Neural progenitor cell (in vitro differentiated cells): ENCODE data around the gene CCKAR. TPM values are rescaled to one million over a fixed set of nuclear protein-coding genes. Genes with fewer than 3 reads are reported as not detected.

Experiments
- DNase-seq: peaks from one replicate; pipeline ENCODE4 v3.0.0-alpha.2; 2016; ENCODE audit warnings: low spot score
- H2AFZ ChIP-seq: fragments of 200-600 bp; sonication (generic); replicated peaks from 2 replicates; pipeline ENCODE4 v1.6.1; 2016; ENCODE audit warnings: antibody characterized with exemption
- H3F3A ChIP-seq: fragments of 200-600 bp; sonication (generic); 2 replicates; pipeline ENCODE4 v1.6.1; 2016; ENCODE audit warnings: antibody characterized with exemption, low read depth
- H3K27ac ChIP-seq: fragments of 200-600 bp; sonication (generic); 2 replicates; pipeline ENCODE4 v1.5.1; 2016; ENCODE audit warnings: mild to moderate bottlenecking
- H3K27me3 ChIP-seq: fragments of 200-600 bp; sonication (generic); 2 replicates; pipeline ENCODE4 v1.6.1; 2016; ENCODE audit warnings: mild to moderate bottlenecking, moderate library complexity
- H3K36me3 ChIP-seq: fragments of 200-600 bp; sonication (generic); 2 replicates; pipeline ENCODE4 v1.5.1; 2016
- H3K4me1 ChIP-seq: fragments of 200-600 bp; sonication (generic); 2 replicates; pipeline ENCODE4 v1.6.1; 2016; ENCODE audit warnings: mixed run types
- H3K4me2 ChIP-seq: fragments of 200-600 bp; sonication (generic); 2 replicates; pipeline ENCODE4 v1.6.1; 2016
- H3K4me3 ChIP-seq: fragments of 200-600 bp; sonication (generic); 2 replicates; pipeline ENCODE4 v1.5.1; 2016
- H3K79me2 ChIP-seq: fragments of 200-600 bp; sonication (generic); 2 replicates; pipeline ENCODE4 v1.6.1; 2016; ENCODE audit warnings: low read depth
- H3K9ac ChIP-seq: fragments of 200-600 bp; sonication (generic); 2 replicates; pipeline ENCODE4 v1.6.1; 2016
- H3K9me3 ChIP-seq: fragments of 200-600 bp; sonication (generic); 2 replicates; pipeline ENCODE4 v1.5.1; 2016; ENCODE audit warnings: low read depth
- H4K20me1 ChIP-seq: fragments of 200-600 bp; sonication (generic); 2 replicates; pipeline ENCODE4 v1.6.1; 2016; ENCODE audit warnings: low read depth
- H3K27ac Mint-ChIP-seq: 3 replicates; pipeline ENCODE4 v1.8.0; 2021; ENCODE audit warnings: mixed read lengths
- H3K27me3 Mint-ChIP-seq: 2 replicates; pipeline ENCODE4 v1.8.0; 2022; ENCODE audit warnings: low read depth, mild to moderate bottlenecking, inconsistent platforms, moderate library complexity, mixed read lengths; ENCODE audit not compliant: insufficient read depth
- H3K36me3 Mint-ChIP-seq: 3 replicates; pipeline ENCODE4 v1.8.0; 2021; ENCODE audit warnings: mixed read lengths
- H3K4me1 Mint-ChIP-seq: 3 replicates; pipeline ENCODE4 v1.8.0; 2021; ENCODE audit warnings: mixed read lengths
- H3K4me3 Mint-ChIP-seq: 3 replicates; pipeline ENCODE4 v1.8.0; 2021; ENCODE audit warnings: mild to moderate bottlenecking, moderate library complexity, mixed read lengths
- H3K9me3 Mint-ChIP-seq: 3 replicates; pipeline ENCODE4 v1.8.0; 2020; ENCODE audit warnings: mixed read lengths
- CTCF ChIP-seq: fragments of 200-600 bp; sonication (generic); IDR thresholded peaks from 2 replicates; pipeline ENCODE4 v1.5.1; 2017; ENCODE audit warnings: antibody characterized with exemption, mild to moderate bottlenecking
- EZH2 ChIP-seq: fragments of 200-600 bp; sonication (generic); IDR thresholded peaks from 2 replicates; pipeline ENCODE4 v1.6.1; 2017; ENCODE audit warnings: antibody characterized with exemption, mild to moderate bottlenecking, moderate library complexity
- EZH2phosphoT487 ChIP-seq: fragments of 200-600 bp; sonication (generic); IDR thresholded peaks from 2 replicates; pipeline ENCODE4 v1.6.1; 2017; ENCODE audit warnings: antibody characterized with exemption
- total RNA-seq: library from RNA; depleted of rRNA; stranded (reverse); fragments of >200 nt; gene quantifications from 2 replicates; pipeline ENCODE4 v1.2.3, GENCODE V29; 2015; ENCODE audit warnings: low replicate concordance

Gene CCKAR
- total RNA-seq, 1 donor from 2014 or later, result not detected

GRCh38 chr4:26447378-26447777 is 42.9 kb downstream of the CCKAR start:
- Histone ChIP-seq H3K4me2 (no peak overlapping the region), H4K20me1 (no peaks in the 10 kb centered on the region), H2AFZ (no peak overlapping the region), H3K9ac (no peak overlapping the region), H3K9me3 (peaks cover 5% of the 10 kb centered on the region), H3K4me3 (no peak overlapping the region), H3K27ac (no peak overlapping the region), H3F3A (no peaks in the 10 kb centered on the region), H3K27me3 (no peaks in the 10 kb centered on the region), H3K4me1 (no peaks in the 10 kb centered on the region), H3K36me3 (peaks cover 8% of the 10 kb centered on the region), H3K79me2 (no peaks in the 10 kb centered on the region)
- Mint-ChIP-seq H3K36me3 (peaks cover 18% of the 10 kb centered on the region), H3K4me1 (peaks cover 2% of the 10 kb centered on the region), H3K27ac (no peak overlapping the region), H3K27me3 (peaks cover 4% of the 10 kb centered on the region), H3K9me3 (peaks cover 22% of the 10 kb centered on the region), H3K4me3 (no peak overlapping the region)
- no peak for DNase-seq
- TF ChIP-seq EZH2 (no peak), EZH2phosphoT487 (no peak), CTCF (no peak)

- Histone ChIP-seq H4K20me1 (no peaks in the 10 kb centered on the region), H3K4me3 (no peak overlapping the region), H3K4me2 (no peak overlapping the region), H3K9me3 (peaks cover 5% of the 10 kb centered on the region), H3K27me3 (no peaks in the 10 kb centered on the region), H3F3A (no peaks in the 10 kb centered on the region), H3K79me2 (no peaks in the 10 kb centered on the region), H3K4me1 (no peaks in the 10 kb centered on the region), H3K27ac (no peak overlapping the region), H2AFZ (no peak overlapping the region), H3K36me3 (peaks cover 6% of the 10 kb centered on the region), H3K9ac (no peak overlapping the region)
- DNase-seq, result no peak
- Mint-ChIP-seq H3K4me1 (no peaks in the 10 kb centered on the region), H3K4me3 (no peak overlapping the region), H3K27me3 (no peaks in the 10 kb centered on the region), H3K27ac (no peak overlapping the region), H3K36me3 (peaks cover 40% of the 10 kb centered on the region), H3K9me3 (peaks cover 16% of the 10 kb centered on the region)
- no peak for TF ChIP-seq CTCF
- TF ChIP-seq EZH2, result no peak
- no peak for TF ChIP-seq EZH2phosphoT487
Measured at GRCh38 chr4:26441771-26442170, 48.5 kb downstream of the CCKAR start.

GRCh38 chr4:26441102-26441501 is 49.2 kb downstream of the CCKAR start:
- H3K9ac ChIP-seq, result no peak overlapping the region
- peaks cover 46% of the 10 kb centered on the region for H3K36me3 Mint-ChIP-seq

More at GRCh38 chr4:26441102-26441501, 49.2 kb downstream of the CCKAR start:
- Histone ChIP-seq H4K20me1 (no peaks in the 10 kb centered on the region), H2AFZ (no peak overlapping the region), H3K9me3 (peaks cover 3% of the 10 kb centered on the region), H3K79me2 (no peaks in the 10 kb centered on the region), H3K27me3 (no peaks in the 10 kb centered on the region), H3F3A (no peaks in the 10 kb centered on the region), H3K4me3 (no peak overlapping the region), H3K27ac (no peak overlapping the region), H3K36me3 (peaks cover 6% of the 10 kb centered on the region), H3K4me1 (no peaks in the 10 kb centered on the region), H3K4me2 (no peak overlapping the region)
- no peaks in the 10 kb centered on the region for H3K4me1 Mint-ChIP-seq
- H3K27ac Mint-ChIP-seq, result no peak overlapping the region
- TF ChIP-seq CTCF, result no peak
- TF ChIP-seq EZH2, result no peak
- no peak for TF ChIP-seq EZH2phosphoT487
- peaks cover 12% of the 10 kb centered on the region for H3K9me3 Mint-ChIP-seq
- no peak overlapping the region for H3K4me3 Mint-ChIP-seq
- no peaks in the 10 kb centered on the region for H3K27me3 Mint-ChIP-seq
- no peak for DNase-seq
